ENCODE data around the gene KIF3A.

- TF ChIP-seq CTCF (conservative IDR thresholded peaks at IDR 0.05; ENCODE audit: low read length) (no peak), EZH2phosphoT487 (IDR thresholded peaks at IDR 0.05; ENCODE audit: borderline replicate concordance) (no peak)
Observed at GRCh38 chr5:132681983-132682382, 55.4 kb downstream of the KIF3A start.
